SU-DHL-6 (cell line): Measurements from ENCODE around the gene GPR26.

Experiments
- H2AFZ ChIP-seq: fragments of 200-600 bp; sonication (generic); 2 replicates; pipeline ENCODE4 v1.6.1; 2014; ENCODE audit warnings: low read depth, mild to moderate bottlenecking, moderate library complexity, mixed read lengths, antibody characterized with exemption, low read length; ENCODE audit not compliant: severe bottlenecking
- H3F3A ChIP-seq: fragments of 200-600 bp; shearing (Covaris generic); 2 replicates; pipeline ENCODE4 v1.6.0; 2016; ENCODE audit warnings: antibody characterized with exemption, mild to moderate bottlenecking; ENCODE audit not compliant: insufficient read depth
- H3K27ac ChIP-seq: fragments of 200-600 bp; sonication (generic); 2 replicates; pipeline ENCODE4 v1.5.1; 2016; ENCODE audit warnings: low read depth, mild to moderate bottlenecking, low read length, moderate library complexity, mixed read lengths
- H3K27me3 ChIP-seq: fragments of 200-600 bp; sonication (generic), shearing (Covaris generic); 2 replicates; pipeline ENCODE4 v1.6.0; 2014; ENCODE audit warnings: mild to moderate bottlenecking, low read length
- H3K36me3 ChIP-seq: fragments of 200-600 bp; sonication (generic); 2 replicates; pipeline ENCODE4 v1.6.1; 2014; ENCODE audit warnings: mild to moderate bottlenecking, low read length, mixed read lengths
- H3K4me2 ChIP-seq: fragments of 300-600, 200-600 bp; shearing (Covaris generic), sonication (generic); 2 replicates; pipeline ENCODE4 v1.6.0; 2014; ENCODE audit warnings: low read length, low read depth, mild to moderate bottlenecking; ENCODE audit not compliant: poor library complexity, severe bottlenecking
- H3K4me3 ChIP-seq: fragments of 200-600 bp; sonication (generic); 2 replicates; pipeline ENCODE4 v1.5.1; 2014; ENCODE audit warnings: antibody characterized with exemption, low read length, mild to moderate bottlenecking, mixed read lengths; ENCODE audit not compliant: insufficient read depth, poor library complexity, severe bottlenecking
- H3K79me2 ChIP-seq: fragments of 200-600 bp; sonication (generic); 2 replicates; pipeline ENCODE4 v1.6.1; 2014; ENCODE audit warnings: mild to moderate bottlenecking, low read length, moderate library complexity; ENCODE audit not compliant: insufficient read depth
- H3K9ac ChIP-seq: fragments of 200-600 bp; sonication (generic); 2 replicates; pipeline ENCODE4 v1.7.0; 2014; ENCODE audit warnings: mild to moderate bottlenecking, low read length
- H3K9me2 ChIP-seq: fragments of 200-600 bp; sonication (generic); replicated peaks from 2 replicates; pipeline ENCODE4 v1.6.1; 2014; ENCODE audit warnings: low read length; ENCODE audit not compliant: insufficient read depth
- H3K9me3 ChIP-seq: fragments of 200-600 bp; sonication (generic); 2 replicates; pipeline ENCODE4 v1.6.1; 2014; ENCODE audit warnings: low read length, mixed read lengths; ENCODE audit not compliant: insufficient read depth
- H4K20me1 ChIP-seq: fragments of 200-600 bp; sonication (generic); 2 replicates; pipeline ENCODE4 v1.6.1; 2014; ENCODE audit warnings: low read depth, mild to moderate bottlenecking, antibody characterized with exemption, low read length, moderate library complexity, mixed read lengths
- CTCF ChIP-seq: fragments of 200-600 bp; sonication (generic); IDR thresholded peaks from one replicate; pipeline ENCODE4 v1.5.1; 2017; ENCODE audit warnings: antibody characterized with exemption, mild to moderate bottlenecking, low read length, moderate library complexity; ENCODE audit not compliant: insufficient read depth, poor library complexity, severe bottlenecking
- EZH2phosphoT487 ChIP-seq: fragments of 200-600 bp; sonication (generic), shearing (Covaris generic); conservative IDR thresholded peaks from 2 replicates; pipeline ENCODE4 v1.6.1; 2018; ENCODE audit warnings: mild to moderate bottlenecking, antibody characterized with exemption, low read length, moderate library complexity, mixed read lengths

GPR26 gene

GRCh38 chr10:123645016-123645415, 21.1 kb upstream of the GPR26 start:
- H3K4me3 ChIP-seq: no peak overlapping the region
- no peaks in the 10 kb centered on the region for H3K9me3 ChIP-seq
- H2AFZ ChIP-seq: no peak overlapping the region

GRCh38 chr10:123645615-123646014, 20.5 kb upstream of the GPR26 start:
- H4K20me1 ChIP-seq: no peaks in the 10 kb centered on the region
- H3K27ac ChIP-seq: no peak overlapping the region
- H3K9ac ChIP-seq: no peak overlapping the region
- no peak overlapping the region for H3K4me2 ChIP-seq
- no peaks in the 10 kb centered on the region for H3F3A ChIP-seq
- no peaks in the 10 kb centered on the region for H3K79me2 ChIP-seq
- TF ChIP-seq CTCF (no peak), EZH2phosphoT487 (no peak)
- no peak overlapping the region for H2AFZ ChIP-seq
- H3K9me2 ChIP-seq: no peaks in the 10 kb centered on the region
- H3K27me3 ChIP-seq: no peaks in the 10 kb centered on the region
- no peak overlapping the region for H3K4me3 ChIP-seq
- no peaks in the 10 kb centered on the region for H3K36me3 ChIP-seq
- H3K9me3 ChIP-seq: no peaks in the 10 kb centered on the region

More at GRCh38 chr10:123645016-123645415, 21.1 kb upstream of the GPR26 start:
- no peak overlapping the region for H3K4me2 ChIP-seq
- H3K36me3 ChIP-seq: no peaks in the 10 kb centered on the region
- H4K20me1 ChIP-seq: no peaks in the 10 kb centered on the region
- no peaks in the 10 kb centered on the region for H3K27me3 ChIP-seq
- no peaks in the 10 kb centered on the region for H3F3A ChIP-seq
- no peak for TF ChIP-seq EZH2phosphoT487
- H3K79me2 ChIP-seq: no peaks in the 10 kb centered on the region
- H3K27ac ChIP-seq: no peak overlapping the region
- H3K9me2 ChIP-seq: no peaks in the 10 kb centered on the region
- H3K9ac ChIP-seq: no peak overlapping the region

- Histone ChIP-seq H3K27me3 (no peaks in the 10 kb centered on the region), H3K27ac (no peak overlapping the region), H3K9me2 (no peaks in the 10 kb centered on the region), H3K9ac (no peak overlapping the region), H2AFZ (no peak overlapping the region), H3K4me2 (no peak overlapping the region), H3K9me3 (no peaks in the 10 kb centered on the region), H4K20me1 (no peaks in the 10 kb centered on the region), H3K79me2 (no peaks in the 10 kb centered on the region), H3K4me3 (no peak overlapping the region), H3F3A (no peaks in the 10 kb centered on the region), H3K36me3 (no peaks in the 10 kb centered on the region)
- TF ChIP-seq EZH2phosphoT487: no peak
- TF ChIP-seq CTCF: no peak
Observed at GRCh38 chr10:123648595-123648994, 17.6 kb upstream of the GPR26 start.

- TF ChIP-seq EZH2phosphoT487: no peak
- no peak for TF ChIP-seq CTCF
- Histone ChIP-seq H4K20me1 (no peaks in the 10 kb centered on the region), H3K79me2 (no peaks in the 10 kb centered on the region), H3K36me3 (no peaks in the 10 kb centered on the region), H3K27ac (no peak overlapping the region), H3K4me2 (no peak overlapping the region), H2AFZ (no peak overlapping the region), H3K9me3 (no peaks in the 10 kb centered on the region), H3K27me3 (no peaks in the 10 kb centered on the region), H3K4me3 (no peak overlapping the region), H3K9me2 (no peaks in the 10 kb centered on the region), H3F3A (no peaks in the 10 kb centered on the region), H3K9ac (no peak overlapping the region)
Observed at GRCh38 chr10:123649676-123650075, 16.5 kb upstream of the GPR26 start.
